Right lobe of liver (tissue), 6 donors: ENCODE data around the gene SPTBN4. TPM values are rescaled to one million over a fixed set of nuclear protein-coding genes. Genes with fewer than 3 reads are reported as not detected.
A peak's percentile ranks its signal among the peaks of the same experiment; 100 is the strongest.

Experiments
- ATAC-seq, 4 donors: fragments of 200-7000 bp; cut with Tn5 transposase; one replicate each; pipeline ENCODE4 v1.9.1; 2020; ENCODE audit warnings: mild to moderate bottlenecking in 4 of 4, moderate library complexity in 4 of 4
- DNase-seq, 3 donors: peaks; one replicate each; pipeline ENCODE4 v3.0.0-alpha.2; 2020
- H3K27ac ChIP-seq, 3 donors: fragments of 200-600 bp; one replicate each; pipeline ENCODE4 v1.8.0; 2022
- H3K27me3 ChIP-seq, 2 donors: fragments of 200-600 bp; one replicate each; pipeline ENCODE4 v1.8.0; 2022
- H3K36me3 ChIP-seq, 4 donors: fragments of 200-600 bp; sonication (generic) in 1 of 4; one replicate each; pipeline versions ENCODE4 v1.5.1 to v1.8.0; 2017 to 2022; ENCODE audit warnings: control low read depth in 1 of 4
- H3K4me1 ChIP-seq, 4 donors: fragments of 200-600 bp; sonication (generic) in 1 of 4; one replicate each; pipeline versions ENCODE4 v1.5.1 to v1.8.0; 2017 to 2022; ENCODE audit warnings: control low read depth in 1 of 4
- H3K4me3 ChIP-seq, 3 donors: fragments of 200-600 bp; one replicate each; pipeline ENCODE4 v1.8.0; 2022
- H3K9me3 ChIP-seq, 4 donors: fragments of 200-600 bp; sonication (generic) in 1 of 4; one replicate each; pipeline versions ENCODE4 v1.5.1 to v1.8.0; 2017 to 2022; ENCODE audit warnings: control low read depth in 1 of 4
- POLR2A ChIP-seq: fragments of 450-650 bp; IDR thresholded peaks from one replicate; pipeline ENCODE4 v1.6.1; 2017; ENCODE audit warnings: antibody characterized with exemption, mild to moderate bottlenecking
- WGBS: methylation state at CpG from one replicate; pipeline ENCODE4 v1.1.6; 2018; ENCODE audit warnings: low coverage, low lambda C conversion rate; ENCODE audit not compliant: insufficient coverage; ENCODE audit errors: missing lambda C conversion rate; 5-methylcytosine and 5-hydroxymethylcytosine counted together
- intact Hi-C, 2 donors: fragments of 100-400 bp; cut with DNase I; formaldehyde crosslinking; loops; one replicate each; pipeline versions ENCODE4 v1.11.2 to v1.14.1; 2022
- total RNA-seq, 6 experiments: library from RNA; depleted of rRNA in 2 of 6; stranded (reverse); fragments of >200 nt in 2 of 6; fragmentation: NEBNext Ultra II Directional in 3 of 6; extraction: Animal tissue kit (Norgen Biotek cat#: 25700) in 3 of 6; gene quantifications; one replicate each; pipeline versions ENCODE4 v1.1.0 to v1.2.4, GENCODE V29; 2016 to 2023
- TF ChIP-seq, protein P1 (sequence below), 4 donors: fragments of 200-600 bp in 3 of 4; fragments of 450-650 bp in 1 of 4; IDR thresholded peaks; one replicate each; pipeline versions ENCODE4 v1.5.1 to v1.8.0; 2016 to 2022; ENCODE audit warnings: antibody characterized with exemption in 4 of 4, mild to moderate bottlenecking in 2 of 4
- donor health status: DM: no; HTN: yes; CAD: no.
- donor health status: DM: no; HTN: no; CAD: no.
- donor health status: DM: no; HTN: no; CAD: no.
- donor health status: DM: no; HTN: yes; CAD: no.
- donor health status: DM: no; HTN: yes; CAD: no.

The SPTBN4 gene
- total RNA-seq, 6 experiments from 2014 or later, result 0.44 to 1.6 (median 0.65) TPM

DNA sequence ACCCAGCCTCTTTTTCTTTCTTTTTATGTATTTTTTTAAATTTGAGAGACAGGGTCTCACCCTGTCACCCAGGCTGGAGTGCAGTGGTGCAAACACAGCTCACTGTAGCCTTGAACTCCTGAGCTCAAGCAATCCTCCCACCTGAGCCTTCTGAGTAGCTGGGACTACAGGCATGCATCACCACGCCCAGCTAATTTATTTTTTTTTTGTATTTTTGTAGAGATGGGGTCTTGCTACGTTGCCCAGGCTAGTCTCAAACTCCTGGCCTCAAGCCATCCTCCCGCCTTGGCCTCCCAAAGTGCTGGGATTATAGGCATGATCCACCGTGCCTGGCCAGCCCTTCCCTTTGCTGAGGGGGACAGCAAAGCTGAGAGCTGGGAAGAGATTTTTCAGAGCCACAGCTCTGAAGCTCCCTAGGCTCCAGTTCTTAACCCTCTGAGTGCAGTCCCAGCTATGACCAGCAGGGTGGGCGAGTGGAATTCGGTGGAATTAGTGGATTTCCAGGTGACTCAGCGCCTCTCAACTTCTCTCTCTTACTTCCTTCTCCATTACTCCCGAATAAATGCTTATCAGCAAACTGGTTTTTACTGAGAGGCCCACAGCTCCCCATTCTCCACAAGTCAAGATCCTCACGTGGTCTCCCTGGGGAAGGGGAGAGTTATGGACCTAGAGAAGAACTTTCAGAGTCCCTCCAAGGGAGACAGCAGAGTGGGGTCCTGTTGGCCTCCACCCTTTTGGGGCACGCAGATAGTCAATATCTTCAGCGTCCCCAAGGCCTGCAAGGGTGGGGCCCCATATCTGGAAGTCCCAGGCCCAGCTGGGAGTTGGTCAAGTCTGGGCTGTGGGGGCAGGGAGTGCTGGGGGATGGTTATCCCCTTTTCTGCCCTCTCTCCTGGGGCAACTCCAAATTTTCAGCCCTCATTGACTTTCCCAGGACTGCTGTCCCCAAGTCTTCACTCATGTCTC lies 2.5 kb upstream of the SPTBN4 start:
- Histone ChIP-seq H3K27me3 (no peaks in the 10 kb centered on the region), H3K4me3 (peak overlapping the region; percentile 78 to 95 (median 93)), H3K4me1 (peaks cover 0 to 50% (median 19%) of the 10 kb centered on the region in 4 donors), H3K9me3 (no peaks in the 10 kb centered on the region), H3K27ac (peak overlapping the region; percentile 92 to 93 (median 93)), H3K36me3 (no peaks in the 10 kb centered on the region)
- ATAC-seq (peak; percentile 21 to 49 (median 36)), DNase-seq (peak; percentile 79 to 84 (median 83))
- no peak for TF ChIP-seq POLR2A
- TF ChIP-seq, protein P1, sequence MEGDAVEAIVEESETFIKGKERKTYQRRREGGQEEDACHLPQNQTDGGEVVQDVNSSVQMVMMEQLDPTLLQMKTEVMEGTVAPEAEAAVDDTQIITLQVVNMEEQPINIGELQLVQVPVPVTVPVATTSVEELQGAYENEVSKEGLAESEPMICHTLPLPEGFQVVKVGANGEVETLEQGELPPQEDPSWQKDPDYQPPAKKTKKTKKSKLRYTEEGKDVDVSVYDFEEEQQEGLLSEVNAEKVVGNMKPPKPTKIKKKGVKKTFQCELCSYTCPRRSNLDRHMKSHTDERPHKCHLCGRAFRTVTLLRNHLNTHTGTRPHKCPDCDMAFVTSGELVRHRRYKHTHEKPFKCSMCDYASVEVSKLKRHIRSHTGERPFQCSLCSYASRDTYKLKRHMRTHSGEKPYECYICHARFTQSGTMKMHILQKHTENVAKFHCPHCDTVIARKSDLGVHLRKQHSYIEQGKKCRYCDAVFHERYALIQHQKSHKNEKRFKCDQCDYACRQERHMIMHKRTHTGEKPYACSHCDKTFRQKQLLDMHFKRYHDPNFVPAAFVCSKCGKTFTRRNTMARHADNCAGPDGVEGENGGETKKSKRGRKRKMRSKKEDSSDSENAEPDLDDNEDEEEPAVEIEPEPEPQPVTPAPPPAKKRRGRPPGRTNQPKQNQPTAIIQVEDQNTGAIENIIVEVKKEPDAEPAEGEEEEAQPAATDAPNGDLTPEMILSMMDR (IDR thresholded peaks at IDR 0.05), result peak; percentile 79 to 93 (median 80)
- intact Hi-C loops, result no loop called here
- 8% methylated on average over 11 of the region's 11 CpGs for WGBS

DNA sequence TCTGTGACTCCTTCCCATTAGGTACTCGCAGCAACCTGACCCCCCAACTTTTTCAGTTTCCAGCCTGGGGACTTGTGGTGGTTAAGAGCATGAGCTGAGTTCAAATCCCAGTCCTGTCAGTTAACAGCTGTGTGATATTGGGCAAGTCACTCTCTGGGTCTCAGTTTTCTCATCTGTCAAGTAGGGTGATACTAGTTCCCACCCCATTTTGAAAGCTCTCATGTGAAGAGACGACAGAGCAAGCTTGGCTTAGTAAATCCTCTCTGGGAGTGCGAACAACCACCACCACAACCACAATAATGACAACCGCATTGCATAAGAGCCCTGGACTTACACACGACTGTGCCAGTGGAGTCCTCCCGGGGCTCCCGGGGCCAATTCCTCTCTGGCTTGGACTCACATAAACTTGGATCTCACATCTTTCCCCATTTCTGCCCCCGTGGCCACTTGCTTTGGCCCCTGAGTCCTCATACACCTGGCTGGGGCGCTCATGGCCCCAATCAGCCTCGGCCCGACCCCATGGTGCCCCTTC lies 1.7 kb upstream of the SPTBN4 start:
- peak overlapping the region; percentile 78 to 95 (median 93) for H3K4me3 ChIP-seq
- peak overlapping the region; percentile 92 to 93 (median 93) for H3K27ac ChIP-seq
- intact Hi-C loops, result no loop called here
- 4% methylated on average over 10 of the region's 11 CpGs for WGBS
- no peaks in the 10 kb centered on the region for H3K36me3 ChIP-seq
- ATAC-seq (peak; percentile 28 to 38 (median 34)), DNase-seq (no peak)
- no peaks in the 10 kb centered on the region for H3K27me3 ChIP-seq
- H3K4me1 ChIP-seq, result peaks cover 0 to 50% (median 19%) of the 10 kb centered on the region in 4 donors
- no peaks in the 10 kb centered on the region for H3K9me3 ChIP-seq
- TF ChIP-seq POLR2A, result no peak

DNA sequence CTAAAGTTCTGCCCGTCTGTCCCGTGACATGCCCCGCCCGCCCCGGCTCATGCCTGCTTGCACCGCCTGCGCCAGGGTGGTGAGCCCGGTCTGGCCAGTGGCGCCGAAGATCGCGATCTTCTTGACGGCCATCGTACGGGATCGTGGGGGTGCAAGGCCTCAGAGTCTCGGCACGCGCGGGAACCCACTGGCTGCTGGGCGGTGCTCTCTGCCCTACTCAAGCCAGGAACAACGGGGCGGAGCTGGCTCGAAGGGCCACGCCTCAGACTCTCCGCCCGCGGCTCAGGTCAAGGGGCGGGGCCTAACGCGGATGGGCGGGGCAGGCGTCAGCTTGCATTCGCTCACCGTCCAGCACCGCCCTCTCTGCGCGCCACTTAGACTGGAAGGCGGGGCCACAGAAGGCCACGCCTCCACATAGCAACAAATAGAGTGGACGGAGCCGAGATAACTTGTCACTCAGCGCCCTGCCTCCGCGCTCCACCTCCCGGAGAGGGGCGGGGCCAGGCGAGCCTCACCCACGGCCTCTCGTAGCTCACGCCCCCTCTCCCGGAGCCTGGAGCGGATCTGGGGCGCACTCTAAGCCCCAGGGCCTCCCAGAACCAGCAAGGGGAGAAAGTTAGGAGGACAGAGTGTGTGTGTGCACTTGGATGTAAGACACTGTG lies 1.1 kb upstream of the SPTBN4 start, which contains the start of gene BLVRB:
TSS of gene BLVRB (minus strand) at position 189 of the 662 bp plus-strand sequence. CDS start at position 132, 57 bp downstream.
- no peaks in the 10 kb centered on the region for H3K9me3 ChIP-seq
- peak; percentile 100 for DNase-seq
- 0% methylated on average over 11 of the region's 54 CpGs for WGBS
- H3K4me3 ChIP-seq, result peak within 1 kb of the TSS; percentile 78 to 95 (median 93)
- ATAC-seq, result peak; percentile 87 to 96 (median 90)
- H3K27me3 ChIP-seq, result no peaks in the 10 kb centered on the region
- H3K36me3 ChIP-seq, result no peaks in the 10 kb centered on the region
- peak within 1 kb of the TSS; percentile 92 to 93 (median 93) for H3K27ac ChIP-seq
- peaks cover 0 to 44% (median 19%) of the 10 kb centered on the region in 4 donors for H3K4me1 ChIP-seq
- intact Hi-C loops, result no loop called here
- peak; percentile 94 for TF ChIP-seq POLR2A
- TF ChIP-seq, protein P1 (IDR thresholded peaks at IDR 0.05), result no peak

DNA sequence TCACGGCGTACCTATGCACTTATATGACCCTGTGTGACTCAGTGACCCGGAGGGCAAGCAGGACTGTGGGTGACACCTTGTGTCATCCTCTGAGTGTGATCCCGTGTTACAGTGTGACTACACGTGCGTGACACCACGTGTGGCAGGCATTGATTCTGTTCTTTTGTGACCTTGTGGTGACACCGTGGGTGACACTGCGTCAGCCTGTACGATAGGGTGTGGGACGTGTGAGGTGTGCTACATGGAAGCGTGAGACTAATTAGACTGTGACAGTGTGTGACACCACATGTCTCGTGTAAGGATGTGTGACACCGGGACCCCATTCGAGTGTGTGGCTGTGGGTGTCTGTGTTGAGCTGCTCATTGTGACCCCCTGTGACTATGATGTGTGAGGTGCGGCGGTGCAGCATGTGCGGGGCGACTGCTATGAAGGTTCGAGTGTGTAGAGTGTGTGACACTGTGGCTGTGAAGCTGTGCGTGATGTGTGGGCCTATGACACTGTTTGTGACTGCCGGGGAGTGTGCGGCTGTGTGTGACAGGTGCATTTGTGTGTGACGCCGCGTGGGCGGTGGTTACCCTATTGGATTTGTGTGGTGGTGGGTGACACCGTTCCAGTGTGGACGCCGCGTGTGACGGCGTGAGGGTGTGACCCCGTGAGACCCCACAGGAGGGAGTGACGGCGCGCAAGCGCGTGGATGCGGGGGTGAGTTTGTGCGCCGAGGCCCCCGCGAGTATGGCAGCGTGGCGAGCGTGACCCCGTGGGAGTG lies 399 bp upstream of the SPTBN4 start:
- DNase-seq (peak in 1 of 3 donors; percentile 48), ATAC-seq (peak in 1 of 4 donors; percentile 12)
- Histone ChIP-seq H3K27me3 (no peaks in the 10 kb centered on the region), H3K36me3 (no peaks in the 10 kb centered on the region), H3K9me3 (no peaks in the 10 kb centered on the region), H3K4me3 (peak overlapping the region; percentile 9 to 78 (median 45)), H3K27ac (peak overlapping the region in 1 of 3 donors; percentile 62), H3K4me1 (peaks cover 0 to 37% (median 16%) of the 10 kb centered on the region in 4 donors)
- intact Hi-C loops, result no loop called here
- whole genome bisulfite sequencing, result 6% methylated on average over 11 of the region's 48 CpGs
- TF ChIP-seq, protein P1 (IDR thresholded peaks at IDR 0.05), result no peak
- no peak for TF ChIP-seq POLR2A
